ENCODE measurements around the gene SH2D2A.

Gene SH2D2A

GRCh38 chr1:156847591-156848460 is 31.2 kb upstream of the SH2D2A start:
- DNase-seq (ENCODE audit: low read depth) = no peak

GRCh38 chr1:156846643-156847042 is 30.0 kb upstream of the SH2D2A start:
- DNase-seq (ENCODE audit: low read depth) = no peak

GRCh38 chr1:156845953-156846545 is 29.4 kb upstream of the SH2D2A start:
- DNase-seq (ENCODE audit: low read depth) = no peak

GRCh38 chr1:156845055-156845952 is 28.7 kb upstream of the SH2D2A start:
- DNase-seq (ENCODE audit: low read depth) = no peak

GRCh38 chr1:156844638-156845037 is 28.0 kb upstream of the SH2D2A start:
- DNase-seq (ENCODE audit: low read depth) = no peak

GRCh38 chr1:156844102-156844501 is 27.5 kb upstream of the SH2D2A start:
- DNase-seq (ENCODE audit: low read depth) = no peak

GRCh38 chr1:156842618-156843300 is 26.1 kb upstream of the SH2D2A start:
- DNase-seq (ENCODE audit: low read depth) = no peak

GRCh38 chr1:156841295-156841855 is 24.7 kb upstream of the SH2D2A start:
- no peak for DNase-seq (ENCODE audit: low read depth)

GRCh38 chr1:156840898-156841279 is 24.2 kb upstream of the SH2D2A start:
- DNase-seq (ENCODE audit: low read depth) = no peak

GRCh38 chr1:156840186-156840897 is 23.7 kb upstream of the SH2D2A start:
- DNase-seq (ENCODE audit: low read depth) = no peak

GRCh38 chr1:156839426-156840109 is 22.9 kb upstream of the SH2D2A start:
- DNase-seq (ENCODE audit: low read depth) = no peak

GRCh38 chr1:156838972-156839371 is 22.3 kb upstream of the SH2D2A start:
- no peak for DNase-seq (ENCODE audit: low read depth)

- DNase-seq (ENCODE audit: low read depth) = no peak
Measured at GRCh38 chr1:156836892-156837291, 20.2 kb upstream of the SH2D2A start.

GRCh38 chr1:156836041-156836654 is 19.5 kb upstream of the SH2D2A start:
- DNase-seq (ENCODE audit: low read depth) = no peak

- no peak for DNase-seq (ENCODE audit: low read depth)
Measured at GRCh38 chr1:156834322-156834721, 17.7 kb upstream of the SH2D2A start.

- no peak for DNase-seq (ENCODE audit: low read depth)
Measured at GRCh38 chr1:156833603-156834002, 17.0 kb upstream of the SH2D2A start.

- no peak for DNase-seq (ENCODE audit: low read depth)
Measured at GRCh38 chr1:156832434-156832833, 15.8 kb upstream of the SH2D2A start.

GRCh38 chr1:156828400-156829124 is 11.9 kb upstream of the SH2D2A start:
- no peak for DNase-seq (ENCODE audit: low read depth)

- DNase-seq (ENCODE audit: low read depth) = no peak
Measured at GRCh38 chr1:156826630-156827029, 10.0 kb upstream of the SH2D2A start.

All from HS-27A (cell line).